Gastroesophageal sphincter (tissue), 4 donors: ENCODE data around the gene CNMD. TPM values are rescaled to one million over a fixed set of nuclear protein-coding genes. Genes with fewer than 3 reads are reported as not detected.

Experiments
- ATAC-seq: fragments of 150-250 bp; one replicate; pipeline ENCODE4 v1.9.1; 2016; ENCODE audit warnings: mild to moderate bottlenecking, moderate library complexity
- H3K27ac ChIP-seq, 4 donors: fragments of 200-600 bp; sonication (generic) in 3 of 4; 1 replicate in 3 of 4; 2 replicates in 1 of 4; pipeline ENCODE4 v1.5.1; 2016 to 2019
- H3K27me3 ChIP-seq: fragments of 200-600 bp; sonication (generic); one replicate; pipeline ENCODE4 v1.5.1; 2019
- H3K36me3 ChIP-seq, 2 donors: fragments of 200-600 bp; sonication (generic); one replicate each; pipeline ENCODE4 v1.5.1; 2019; ENCODE audit warnings: control low read depth in 1 of 2
- H3K4me1 ChIP-seq, 3 donors: fragments of 200-600 bp; sonication (generic); 1 replicate in 2 of 3; 2 replicates in 1 of 3; pipeline ENCODE4 v1.5.1; 2016 to 2019; ENCODE audit warnings: control low read depth in 2 of 3
- H3K4me3 ChIP-seq, 2 donors: fragments of 200-600 bp; sonication (generic); one replicate each; pipeline ENCODE4 v1.5.1; 2019; ENCODE audit warnings: mild to moderate bottlenecking in 1 of 2, moderate library complexity in 1 of 2
- H3K9me3 ChIP-seq, 3 donors: fragments of 200-600 bp; sonication (generic); one replicate each; pipeline ENCODE4 v1.5.1; 2017 to 2019; ENCODE audit warnings: control low read depth in 2 of 3
- CTCF ChIP-seq, 4 experiments: fragments of 200-600 bp in 2 of 4; fragments of 450-650 bp in 2 of 4; sonication (generic) in 1 of 4; IDR thresholded peaks; one replicate each; pipeline ENCODE4 v1.5.1; 2017 to 2019; ENCODE audit warnings: antibody characterized with exemption in 4 of 4, mild to moderate bottlenecking in 2 of 4, moderate library complexity in 2 of 4
- EP300 ChIP-seq: sonication (generic); formaldehyde crosslinking; IDR thresholded peaks from one replicate; pipeline ENCODE4 v1.6.1; 2017; ENCODE audit warnings: antibody characterized with exemption, mild to moderate bottlenecking
- POLR2A ChIP-seq, 2 donors: fragments of 450-650 bp; IDR thresholded peaks; one replicate each; pipeline ENCODE4 v1.6.1; 2017; ENCODE audit warnings: antibody characterized with exemption in 2 of 2, mild to moderate bottlenecking in 2 of 2, moderate library complexity in 1 of 2
- POLR2AphosphoS5 ChIP-seq: sonication (generic); formaldehyde crosslinking; IDR thresholded peaks from one replicate; pipeline ENCODE4 v1.6.1; 2017; ENCODE audit warnings: antibody characterized with exemption
- WGBS, 2 donors: methylation state at CpG; one replicate each; pipeline ENCODE4 v1.1.5; 2018; ENCODE audit warnings: low coverage in 1 of 2; 5-methylcytosine and 5-hydroxymethylcytosine counted together
- total RNA-seq, 4 donors: library from RNA; depleted of rRNA; stranded (reverse); fragments of >200 nt; gene quantifications; one replicate each; pipeline ENCODE4 v1.1.0, GENCODE V29; 2016

Gene CNMD
- total RNA-seq, 4 donors from 2014 or later: not detected

DNA sequence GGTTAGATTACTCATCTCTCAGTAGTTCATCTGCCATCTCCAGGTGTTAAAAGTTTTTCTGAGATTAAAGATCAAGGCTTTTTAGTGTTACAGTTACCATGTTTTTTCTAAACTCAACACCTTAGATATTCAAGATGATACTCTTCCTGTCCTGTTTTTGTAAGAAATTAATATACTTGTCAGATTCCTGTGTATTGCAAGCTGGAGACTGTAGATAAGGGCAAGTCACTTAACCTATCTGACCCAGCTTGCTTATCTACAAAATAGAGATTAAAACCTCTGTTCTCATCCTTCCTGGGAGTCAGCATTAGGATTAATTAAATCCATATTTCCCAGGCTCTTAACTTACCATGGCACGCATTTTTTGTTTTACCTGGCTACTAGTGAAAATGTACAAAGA lies 61.8 kb downstream of the CNMD start:
- Histone ChIP-seq H3K27ac (no peak overlapping the region), H3K4me1 (no peaks in the 10 kb centered on the region), H3K27me3 (no peaks in the 10 kb centered on the region), H3K9me3 (no peaks in the 10 kb centered on the region), H3K4me3 (no peak overlapping the region), H3K36me3 (peaks cover 12 to 69% of the 10 kb centered on the region in 2 donors)
- TF ChIP-seq EP300: no peak
- TF ChIP-seq POLR2AphosphoS5: no peak
- TF ChIP-seq CTCF (IDR thresholded peaks at IDR 0.05): no peak
- TF ChIP-seq POLR2A (IDR thresholded peaks at IDR 0.05): no peak
- no peak for ATAC-seq
- WGBS, 2 donors: 100% methylated on average over 1 of the region's 1 CpG; no CpG with 5 or more reads in 1 of the 2 donors

DNA sequence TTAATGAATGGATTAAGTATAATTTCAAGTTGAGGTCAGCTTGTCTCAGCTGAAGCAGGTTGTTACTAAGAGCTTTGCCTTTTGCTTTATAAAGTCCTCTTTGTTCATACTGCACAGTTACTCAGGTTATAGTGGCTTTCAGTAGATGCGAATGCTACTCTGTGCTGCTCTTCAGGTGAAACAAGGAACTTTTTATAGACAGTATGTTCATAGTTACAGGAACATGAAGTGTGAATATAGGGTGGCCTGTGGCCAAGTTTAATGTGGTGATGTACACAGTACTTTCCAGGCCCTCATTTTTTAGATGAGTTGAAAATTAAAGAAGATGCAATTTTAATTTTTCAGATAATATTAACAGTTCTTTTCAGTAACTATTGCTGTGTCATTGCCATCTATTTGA lies 66.2 kb downstream of the CNMD start:
- H3K36me3 ChIP-seq: peaks cover 9 to 40% of the 10 kb centered on the region in 2 donors
- H3K4me3 ChIP-seq: no peak overlapping the region
- H3K9me3 ChIP-seq: no peaks in the 10 kb centered on the region
- H3K4me1 ChIP-seq: peaks cover 0 to 10% (median 0%) of the 10 kb centered on the region in 3 donors
- 100% methylated on average over 1 of the region's 1 CpG for WGBS, 2 donors
- TF ChIP-seq CTCF (IDR thresholded peaks at IDR 0.05): no peak
- TF ChIP-seq POLR2AphosphoS5: no peak
- no peak for TF ChIP-seq POLR2A (IDR thresholded peaks at IDR 0.05)
- no peak for TF ChIP-seq EP300
- ATAC-seq: no peak
- H3K27me3 ChIP-seq: no peaks in the 10 kb centered on the region
- no peak overlapping the region for H3K27ac ChIP-seq

DNA sequence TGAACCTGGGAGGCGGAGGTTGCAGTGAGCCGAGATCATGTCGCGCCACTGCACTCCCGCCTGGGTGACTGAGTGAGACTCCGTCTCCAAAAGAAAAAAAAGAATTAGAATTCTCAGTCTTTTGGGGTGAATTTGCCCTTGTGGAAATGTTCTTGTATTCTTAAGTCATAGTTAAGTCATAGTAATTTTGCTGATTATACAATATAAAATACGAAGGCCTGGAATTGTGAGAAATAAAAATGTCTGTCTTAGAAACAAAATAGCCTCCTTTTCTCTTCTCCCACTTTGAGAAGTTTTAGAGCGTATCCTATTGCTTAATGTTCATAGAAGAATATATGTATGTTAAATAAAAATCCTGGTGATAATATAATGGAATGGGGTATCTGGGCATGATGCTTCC lies 68.9 kb downstream of the CNMD start:
- Histone ChIP-seq H3K9me3 (no peaks in the 10 kb centered on the region), H3K36me3 (peaks cover 9 to 41% of the 10 kb centered on the region in 2 donors), H3K4me1 (peaks cover 0 to 10% (median 0%) of the 10 kb centered on the region in 3 donors), H3K27me3 (no peaks in the 10 kb centered on the region), H3K4me3 (no peak overlapping the region), H3K27ac (no peak overlapping the region)
- TF ChIP-seq EP300: no peak
- TF ChIP-seq CTCF (IDR thresholded peaks at IDR 0.05): no peak
- TF ChIP-seq POLR2A (IDR thresholded peaks at IDR 0.05): no peak
- TF ChIP-seq POLR2AphosphoS5: no peak
- 85 to 90% methylated on average over 3 to 5 of the region's 8 CpGs for WGBS, 2 donors
- ATAC-seq: no peak

- peaks cover 9 to 45% of the 10 kb centered on the region in 2 donors for H3K36me3 ChIP-seq
- H3K27me3 ChIP-seq: no peaks in the 10 kb centered on the region
- H3K27ac ChIP-seq: no peak overlapping the region
- WGBS, 2 donors: 64 to 68% methylated on average over 2 of the region's 2 CpGs
- no peak for TF ChIP-seq POLR2AphosphoS5
- no peak for TF ChIP-seq CTCF (IDR thresholded peaks at IDR 0.05)
- no peak for TF ChIP-seq EP300
- no peak for TF ChIP-seq POLR2A (IDR thresholded peaks at IDR 0.05)
- no peak overlapping the region for H3K4me3 ChIP-seq
- ATAC-seq: no peak
- peaks cover 0 to 10% (median 0%) of the 10 kb centered on the region in 3 donors for H3K4me1 ChIP-seq
- no peaks in the 10 kb centered on the region for H3K9me3 ChIP-seq
Measured at GRCh38 chr13:52669677-52670076, 69.9 kb downstream of the CNMD start.

GRCh38 chr13:52665325-52665724 lies 74.3 kb downstream of the CNMD start:
- TF ChIP-seq POLR2AphosphoS5: no peak
- TF ChIP-seq POLR2A (IDR thresholded peaks at IDR 0.05): no peak
- TF ChIP-seq CTCF (IDR thresholded peaks at IDR 0.05): peak in 2 of 4 experiments; percentile 9
- no peak for ATAC-seq

More at GRCh38 chr13:52665325-52665724, 74.3 kb downstream of the CNMD start:
- H3K36me3 ChIP-seq: peaks cover 9 to 80% of the 10 kb centered on the region in 2 donors
- H3K4me3 ChIP-seq: no peak overlapping the region
- H3K9me3 ChIP-seq: no peaks in the 10 kb centered on the region
- no peaks in the 10 kb centered on the region for H3K27me3 ChIP-seq
- H3K27ac ChIP-seq: no peak overlapping the region
- H3K4me1 ChIP-seq: no peaks in the 10 kb centered on the region
